ENCODE results near the gene FGGY. TPM values are rescaled to one million over a fixed set of nuclear protein-coding genes. Genes with fewer than 3 reads are reported as not detected.
"Not testable (repeated sequence)": the region's sequence is repeated elsewhere in the genome, so short reads cannot be mapped to it uniquely, and the experiment has no call there.

Gene FGGY
- total and polyA plus RNA-seq, 2 donors (not counting 1 experiment from before 2014, with no cell fraction given) = 6.1 to 38.5 TPM

DNA sequence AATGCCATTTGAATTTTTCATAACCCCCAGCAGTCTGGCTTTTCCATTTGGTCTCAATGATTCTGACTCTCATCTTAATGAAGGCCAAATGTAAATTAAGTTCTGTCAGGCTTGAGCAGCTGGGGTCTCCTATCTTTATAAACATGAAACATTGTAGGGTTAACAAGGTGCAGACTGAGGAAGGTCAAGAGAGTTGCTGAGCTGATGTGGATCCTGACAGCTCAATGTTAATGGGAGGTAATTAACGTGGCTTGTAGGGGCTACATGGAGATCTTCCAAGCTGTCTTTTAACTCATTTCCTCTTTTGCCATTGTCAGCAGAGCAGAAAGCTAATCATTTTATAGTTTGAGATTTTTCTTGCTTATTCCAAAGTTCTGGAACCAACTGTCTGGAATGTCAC lies 55.2 kb downstream of the FGGY start:
- H4K20me1 ChIP-seq (ENCODE audit: control insufficient read depth, insufficient read depth, low read length, poor library complexity, severe bottlenecking) = no peaks in the 10 kb centered on the region
- H3K9me3 Mint-ChIP-seq (ENCODE audit: insufficient read depth) = no peaks in the 10 kb centered on the region
- WGBS (ENCODE audit: insufficient coverage) = no CpG with 5 or more reads among the region's 1 CpG
- ATAC-seq (ENCODE audit: low read depth) (no peak), DNase-seq (no peak)
- H2AFZ ChIP-seq (ENCODE audit: insufficient read depth, low read depth, low read length, poor library complexity, severe bottlenecking) = no peak overlapping the region
- intact Hi-C loops (cut with micrococcal nuclease) = no loop called here
- H3K4me1 ChIP-seq (ENCODE audit: control insufficient read depth in 2 of 2, insufficient read depth in 2 of 2, low read length in 2 of 2) = no peaks in the 10 kb centered on the region
- no peak overlapping the region for H3K4me3 ChIP-seq (ENCODE audit: control extremely low read depth in 1 of 5, extremely low read depth in 1 of 5, insufficient read depth in 1 of 5, low read depth in 2 of 5, low read length in 4 of 5)
- no peak overlapping the region for H3K9ac ChIP-seq (ENCODE audit: low read length)
- peaks cover 18% of the 10 kb centered on the region for H3K4me1 Mint-ChIP-seq
- no peaks in the 10 kb centered on the region for H3K9me3 ChIP-seq (ENCODE audit: control extremely low read depth in 1 of 3, control insufficient read depth in 2 of 3, insufficient read depth in 1 of 3, low read length in 2 of 3)
- H3K27me3 ChIP-seq (replicated peaks in 1 of 4; ENCODE audit: control extremely low read depth in 1 of 4, control insufficient read depth in 3 of 4, insufficient read depth in 4 of 4, low read length in 3 of 4) = no peaks in the 10 kb centered on the region
- POLR2A ChIA-PET = no interaction called here
- no peaks in the 10 kb centered on the region for H3K27me3 Mint-ChIP-seq
- H3K27ac Mint-ChIP-seq = no peak overlapping the region
- CTCF ChIA-PET = no interaction called here
- no peaks in the 10 kb centered on the region for H3K36me3 ChIP-seq (replicated peaks in 1 of 2; ENCODE audit: control extremely low read depth in 1 of 2, control insufficient read depth in 1 of 2, extremely low read depth in 1 of 2, insufficient read depth in 2 of 2, low read length in 1 of 2)
- TF ChIP-seq EZH2 (IDR thresholded peaks at IDR 0.05; ENCODE audit: borderline replicate concordance, insufficient read depth, low read depth, low read length, poor library complexity, severe bottlenecking) = no peak
- TF ChIP-seq, protein P1, sequence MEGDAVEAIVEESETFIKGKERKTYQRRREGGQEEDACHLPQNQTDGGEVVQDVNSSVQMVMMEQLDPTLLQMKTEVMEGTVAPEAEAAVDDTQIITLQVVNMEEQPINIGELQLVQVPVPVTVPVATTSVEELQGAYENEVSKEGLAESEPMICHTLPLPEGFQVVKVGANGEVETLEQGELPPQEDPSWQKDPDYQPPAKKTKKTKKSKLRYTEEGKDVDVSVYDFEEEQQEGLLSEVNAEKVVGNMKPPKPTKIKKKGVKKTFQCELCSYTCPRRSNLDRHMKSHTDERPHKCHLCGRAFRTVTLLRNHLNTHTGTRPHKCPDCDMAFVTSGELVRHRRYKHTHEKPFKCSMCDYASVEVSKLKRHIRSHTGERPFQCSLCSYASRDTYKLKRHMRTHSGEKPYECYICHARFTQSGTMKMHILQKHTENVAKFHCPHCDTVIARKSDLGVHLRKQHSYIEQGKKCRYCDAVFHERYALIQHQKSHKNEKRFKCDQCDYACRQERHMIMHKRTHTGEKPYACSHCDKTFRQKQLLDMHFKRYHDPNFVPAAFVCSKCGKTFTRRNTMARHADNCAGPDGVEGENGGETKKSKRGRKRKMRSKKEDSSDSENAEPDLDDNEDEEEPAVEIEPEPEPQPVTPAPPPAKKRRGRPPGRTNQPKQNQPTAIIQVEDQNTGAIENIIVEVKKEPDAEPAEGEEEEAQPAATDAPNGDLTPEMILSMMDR (IDR thresholded peaks at IDR 0.05) = no peak
- H3K27ac ChIP-seq (ENCODE audit: low read length in 2 of 2) = no peak overlapping the region
- H3K4me3 Mint-ChIP-seq = no peak overlapping the region
- no peak overlapping the region for H3K4me2 ChIP-seq (replicated peaks; ENCODE audit: low read depth, low read length, poor library complexity, severe bottlenecking)
- no peaks in the 10 kb centered on the region for H3K79me2 ChIP-seq (ENCODE audit: control insufficient read depth, insufficient read depth, low read length)

- Histone ChIP-seq H3K36me3 (replicated peaks in 1 of 2; ENCODE audit: control extremely low read depth in 1 of 2, control insufficient read depth in 1 of 2, extremely low read depth in 1 of 2, insufficient read depth in 2 of 2, low read length in 1 of 2) (no peaks in the 10 kb centered on the region), H2AFZ (ENCODE audit: insufficient read depth, low read depth, low read length, poor library complexity, severe bottlenecking) (no peak overlapping the region), H4K20me1 (ENCODE audit: control insufficient read depth, insufficient read depth, low read length, poor library complexity, severe bottlenecking) (no peaks in the 10 kb centered on the region), H3K4me3 (ENCODE audit: control extremely low read depth in 1 of 5, extremely low read depth in 1 of 5, insufficient read depth in 1 of 5, low read depth in 2 of 5, low read length in 4 of 5) (no peak overlapping the region), H3K9ac (ENCODE audit: low read length) (no peak overlapping the region), H3K27me3 (replicated peaks in 1 of 4; ENCODE audit: control extremely low read depth in 1 of 4, control insufficient read depth in 3 of 4, insufficient read depth in 4 of 4, low read length in 3 of 4) (no peaks in the 10 kb centered on the region), H3K27ac (ENCODE audit: low read length in 2 of 2) (no peak overlapping the region), H3K4me2 (replicated peaks; ENCODE audit: low read depth, low read length, poor library complexity, severe bottlenecking) (no peak overlapping the region), H3K79me2 (ENCODE audit: control insufficient read depth, insufficient read depth, low read length) (no peaks in the 10 kb centered on the region), H3K9me3 (ENCODE audit: control extremely low read depth in 1 of 3, control insufficient read depth in 2 of 3, insufficient read depth in 1 of 3, low read length in 2 of 3) (no peaks in the 10 kb centered on the region), H3K4me1 (ENCODE audit: control insufficient read depth in 2 of 2, insufficient read depth in 2 of 2, low read length in 2 of 2) (no peaks in the 10 kb centered on the region)
- no peak for TF ChIP-seq EZH2 (IDR thresholded peaks at IDR 0.05; ENCODE audit: borderline replicate concordance, insufficient read depth, low read depth, low read length, poor library complexity, severe bottlenecking)
- TF ChIP-seq, protein P1 (IDR thresholded peaks at IDR 0.05) = no peak
- CTCF ChIA-PET = no interaction called here
- Mint-ChIP-seq H3K27ac (no peak overlapping the region), H3K4me1 (peaks cover 18% of the 10 kb centered on the region), H3K27me3 (no peaks in the 10 kb centered on the region), H3K4me3 (no peak overlapping the region), H3K9me3 (ENCODE audit: insufficient read depth) (no peaks in the 10 kb centered on the region)
- DNase-seq = no peak
- no peak for ATAC-seq (ENCODE audit: low read depth)
- POLR2A ChIA-PET = no interaction called here
- WGBS (ENCODE audit: insufficient coverage) = 80% methylated on average over 1 of the region's 3 CpGs
- intact Hi-C loops (cut with micrococcal nuclease) = no loop called here
These were observed 56.6 kb downstream of the FGGY start for GRCh38 chr1:59353453-59353852.

- H3K9me3 ChIP-seq (ENCODE audit: control extremely low read depth in 1 of 3, control insufficient read depth in 2 of 3, insufficient read depth in 1 of 3, low read length in 2 of 3); H3K9ac ChIP-seq (ENCODE audit: low read length); H3K27me3 Mint-ChIP-seq; H4K20me1 ChIP-seq (ENCODE audit: control insufficient read depth, insufficient read depth, low read length, poor library complexity, severe bottlenecking); H3K4me2 ChIP-seq (replicated peaks; ENCODE audit: low read depth, low read length, poor library complexity, severe bottlenecking); H2AFZ ChIP-seq (ENCODE audit: insufficient read depth, low read depth, low read length, poor library complexity, severe bottlenecking); ATAC-seq (ENCODE audit: low read depth); CTCF ChIA-PET; POLR2A ChIA-PET; H3K4me3 ChIP-seq (ENCODE audit: control extremely low read depth in 1 of 5, extremely low read depth in 1 of 5, insufficient read depth in 1 of 5, low read depth in 2 of 5, low read length in 4 of 5); DNase-seq; H3K36me3 ChIP-seq (replicated peaks in 1 of 2; ENCODE audit: control extremely low read depth in 1 of 2, control insufficient read depth in 1 of 2, extremely low read depth in 1 of 2, insufficient read depth in 2 of 2, low read length in 1 of 2); H3K4me1 ChIP-seq (ENCODE audit: control insufficient read depth in 2 of 2, insufficient read depth in 2 of 2, low read length in 2 of 2); H3K27ac ChIP-seq (ENCODE audit: low read length in 2 of 2); H3K9me3 Mint-ChIP-seq (ENCODE audit: insufficient read depth); H3K27me3 ChIP-seq (replicated peaks in 1 of 4; ENCODE audit: control extremely low read depth in 1 of 4, control insufficient read depth in 3 of 4, insufficient read depth in 4 of 4, low read length in 3 of 4); intact Hi-C loops (cut with micrococcal nuclease); H3K4me3 Mint-ChIP-seq; H3K27ac Mint-ChIP-seq; H3K79me2 ChIP-seq (ENCODE audit: control insufficient read depth, insufficient read depth, low read length): not testable (repeated sequence)
- H3K4me1 Mint-ChIP-seq = peaks cover 18% of the 10 kb centered on the region
- 93% methylated on average over 2 of the region's 4 CpGs for WGBS (ENCODE audit: insufficient coverage)
These were observed 57.3 kb downstream of the FGGY start for GRCh38 chr1:59354239-59354638.
